Measurements from ENCODE around the gene DPM2.

- TF ChIP-seq, protein P1, sequence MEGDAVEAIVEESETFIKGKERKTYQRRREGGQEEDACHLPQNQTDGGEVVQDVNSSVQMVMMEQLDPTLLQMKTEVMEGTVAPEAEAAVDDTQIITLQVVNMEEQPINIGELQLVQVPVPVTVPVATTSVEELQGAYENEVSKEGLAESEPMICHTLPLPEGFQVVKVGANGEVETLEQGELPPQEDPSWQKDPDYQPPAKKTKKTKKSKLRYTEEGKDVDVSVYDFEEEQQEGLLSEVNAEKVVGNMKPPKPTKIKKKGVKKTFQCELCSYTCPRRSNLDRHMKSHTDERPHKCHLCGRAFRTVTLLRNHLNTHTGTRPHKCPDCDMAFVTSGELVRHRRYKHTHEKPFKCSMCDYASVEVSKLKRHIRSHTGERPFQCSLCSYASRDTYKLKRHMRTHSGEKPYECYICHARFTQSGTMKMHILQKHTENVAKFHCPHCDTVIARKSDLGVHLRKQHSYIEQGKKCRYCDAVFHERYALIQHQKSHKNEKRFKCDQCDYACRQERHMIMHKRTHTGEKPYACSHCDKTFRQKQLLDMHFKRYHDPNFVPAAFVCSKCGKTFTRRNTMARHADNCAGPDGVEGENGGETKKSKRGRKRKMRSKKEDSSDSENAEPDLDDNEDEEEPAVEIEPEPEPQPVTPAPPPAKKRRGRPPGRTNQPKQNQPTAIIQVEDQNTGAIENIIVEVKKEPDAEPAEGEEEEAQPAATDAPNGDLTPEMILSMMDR (IDR thresholded peaks at IDR 0.05): no peak
- no peak for TF ChIP-seq POLR2A (IDR thresholded peaks at IDR 0.05)
These were observed 33.9 kb upstream of the DPM2 start for GRCh38 chr9:127971357-127972235.

Measured in thyroid gland (tissue), 4 donors.